ENCODE data around the gene PRR19.

GRCh38 chr19:42275103-42275502, 26.8 kb upstream of the PRR19 start:
- TF ChIP-seq POLR2A (IDR thresholded peaks at IDR 0.05; ENCODE audit: low read length) (no peak), GATA1 (IDR thresholded peaks at IDR 0.05; ENCODE audit: low read depth, low read length) (no peak)
